ENCODE results near the gene GGT5. TPM values are rescaled to one million over a fixed set of nuclear protein-coding genes. Genes with fewer than 3 reads are reported as not detected.
"Not testable (repeated sequence)": the region's sequence is repeated elsewhere in the genome, so short reads cannot be mapped to it uniquely, and the experiment has no call there.

GGT5 gene
- total and polyA plus RNA-seq, 4 experiments from 2014 or later: not detected

- Histone ChIP-seq H3K9me3 (ENCODE audit: control insufficient read depth in 1 of 2, low read length in 2 of 2) (no peaks in the 10 kb centered on the region), H3K4me1 (ENCODE audit: insufficient read depth, low read length) (no peaks in the 10 kb centered on the region), H3K27me3 (ENCODE audit: insufficient read depth, low read length) (no peaks in the 10 kb centered on the region), H3K4me3 (ENCODE audit: low read length in 2 of 2) (no peak overlapping the region), H3K27ac (ENCODE audit: low read depth, low read length) (no peak overlapping the region), H3K36me3 (ENCODE audit: insufficient read depth, low read length) (no peaks in the 10 kb centered on the region)
- intact Hi-C loops (cut with micrococcal nuclease): no loop called here
- no peaks in the 10 kb centered on the region for H3K27me3 Mint-ChIP-seq
- H3K4me1 Mint-ChIP-seq: no peaks in the 10 kb centered on the region
- H3K4me3 Mint-ChIP-seq: no peak overlapping the region
- H3K36me3 Mint-ChIP-seq: no peaks in the 10 kb centered on the region
- POLR2A ChIA-PET (ENCODE audit: partially characterized antibody): no interaction called here
- H3K9me3 Mint-ChIP-seq: no peaks in the 10 kb centered on the region
- H3K27ac Mint-ChIP-seq: no peak overlapping the region
- CTCF ChIA-PET (ENCODE audit: partially characterized antibody): no interaction called here
- no peak for DNase-seq
Observed at GRCh38 chr22:24185001-24185500, 59.8 kb downstream of the GGT5 start.

DNA sequence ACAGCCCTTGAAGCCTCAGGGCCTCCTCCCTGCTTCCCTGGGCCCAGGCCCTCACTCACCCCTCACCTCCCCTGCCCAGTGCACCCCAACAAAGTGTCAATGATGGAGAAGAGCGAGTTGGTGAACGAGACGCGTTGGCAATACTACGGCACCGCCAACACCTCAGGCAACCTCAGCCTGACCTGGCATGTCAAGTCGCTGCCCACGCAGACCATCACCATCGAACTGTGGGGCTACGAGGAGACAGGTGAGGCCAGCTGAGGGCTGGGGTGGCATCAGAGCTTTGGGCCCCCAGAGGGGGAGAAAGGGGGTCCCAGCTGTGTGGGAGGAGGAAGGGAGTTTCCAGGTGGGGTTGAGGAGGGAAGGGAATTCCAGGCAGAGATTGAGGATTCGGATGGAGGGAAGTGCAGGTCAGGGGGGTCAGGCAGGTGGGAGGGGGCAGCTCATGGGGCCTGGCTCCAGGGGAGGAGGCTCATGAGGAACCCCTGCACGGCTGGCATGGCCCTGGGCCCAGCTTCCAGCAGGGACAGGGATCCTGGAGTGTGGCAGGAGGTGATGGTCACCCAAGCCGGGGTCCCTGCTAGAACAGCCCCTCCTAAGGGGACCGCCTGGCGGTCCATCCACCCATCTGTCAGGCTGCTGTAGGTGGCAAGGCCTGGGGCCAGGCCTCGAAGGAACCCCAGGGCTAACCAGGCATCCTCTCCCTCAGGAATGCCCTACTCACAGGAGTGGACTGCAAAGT, 60.7 kb downstream of the GGT5 start:
- no peaks in the 10 kb centered on the region for H3K9me3 ChIP-seq (ENCODE audit: control insufficient read depth in 1 of 2, low read length in 2 of 2)
- Mint-ChIP-seq H3K36me3 (peaks cover 0 to 2% of the 10 kb centered on the region in 2 donors), H3K27me3 (no peaks in the 10 kb centered on the region), H3K27ac (no peak overlapping the region), H3K4me1 (no peaks in the 10 kb centered on the region), H3K9me3 (no peaks in the 10 kb centered on the region), H3K4me3 (no peak overlapping the region)
- H3K27me3 ChIP-seq (ENCODE audit: insufficient read depth, low read length): no peaks in the 10 kb centered on the region
- intact Hi-C loops (cut with micrococcal nuclease): no loop called here
- no peak for DNase-seq
- H3K36me3 ChIP-seq (ENCODE audit: insufficient read depth, low read length): no peaks in the 10 kb centered on the region
- no peak overlapping the region for H3K4me3 ChIP-seq (ENCODE audit: low read length in 2 of 2)
- ChIA-PET POLR2A (ENCODE audit: partially characterized antibody) (no interaction called here), CTCF (ENCODE audit: partially characterized antibody) (no interaction called here)
- no peak overlapping the region for H3K27ac ChIP-seq (ENCODE audit: low read depth, low read length)
- no peaks in the 10 kb centered on the region for H3K4me1 ChIP-seq (ENCODE audit: insufficient read depth, low read length)

- no peaks in the 10 kb centered on the region for H3K4me1 Mint-ChIP-seq
- no peaks in the 10 kb centered on the region for H3K9me3 Mint-ChIP-seq
- Histone ChIP-seq H3K4me1 (ENCODE audit: insufficient read depth, low read length) (no peaks in the 10 kb centered on the region), H3K27me3 (ENCODE audit: insufficient read depth, low read length) (no peaks in the 10 kb centered on the region), H3K9me3 (ENCODE audit: control insufficient read depth in 1 of 2, low read length in 2 of 2) (no peaks in the 10 kb centered on the region), H3K27ac (ENCODE audit: low read depth, low read length) (no peak overlapping the region), H3K4me3 (ENCODE audit: low read length in 2 of 2) (no peak overlapping the region), H3K36me3 (ENCODE audit: insufficient read depth, low read length) (no peaks in the 10 kb centered on the region)
- no peak for DNase-seq
- POLR2A ChIA-PET (ENCODE audit: partially characterized antibody): no interaction called here
- CTCF ChIA-PET (ENCODE audit: partially characterized antibody): no interaction called here
- H3K27me3 Mint-ChIP-seq: no peaks in the 10 kb centered on the region
- no peak overlapping the region for H3K4me3 Mint-ChIP-seq
- peaks cover 0 to 4% of the 10 kb centered on the region in 2 donors for H3K36me3 Mint-ChIP-seq
- H3K27ac Mint-ChIP-seq: no peak overlapping the region
- intact Hi-C loops (cut with micrococcal nuclease): no loop called here
Observed at GRCh38 chr22:24183321-24184031, 61.4 kb downstream of the GGT5 start.

GRCh38 chr22:24182900-24183246, 62.0 kb downstream of the GGT5 start:
- H3K9me3 Mint-ChIP-seq; H3K36me3 ChIP-seq (ENCODE audit: insufficient read depth, low read length); H3K9me3 ChIP-seq (ENCODE audit: control insufficient read depth in 1 of 2, low read length in 2 of 2); intact Hi-C loops (cut with micrococcal nuclease); H3K4me3 ChIP-seq (ENCODE audit: low read length in 2 of 2); H3K36me3 Mint-ChIP-seq; H3K4me1 Mint-ChIP-seq; H3K27me3 ChIP-seq (ENCODE audit: insufficient read depth, low read length); H3K27ac Mint-ChIP-seq; H3K4me1 ChIP-seq (ENCODE audit: insufficient read depth, low read length); DNase-seq; H3K27me3 Mint-ChIP-seq; H3K4me3 Mint-ChIP-seq; H3K27ac ChIP-seq (ENCODE audit: low read depth, low read length): not testable (repeated sequence)
- ChIA-PET CTCF (ENCODE audit: partially characterized antibody) (interaction anchor here (1.1 kb wide), 1 partner anchor 50 kb away, joined by 4 read pairs; no protein-coding TSS in a partner anchor), POLR2A (ENCODE audit: partially characterized antibody) (interaction anchor here (1.2 kb wide), 1 partner anchor 26 kb away, joined by 4 read pairs; no protein-coding TSS in a partner anchor)

DNA sequence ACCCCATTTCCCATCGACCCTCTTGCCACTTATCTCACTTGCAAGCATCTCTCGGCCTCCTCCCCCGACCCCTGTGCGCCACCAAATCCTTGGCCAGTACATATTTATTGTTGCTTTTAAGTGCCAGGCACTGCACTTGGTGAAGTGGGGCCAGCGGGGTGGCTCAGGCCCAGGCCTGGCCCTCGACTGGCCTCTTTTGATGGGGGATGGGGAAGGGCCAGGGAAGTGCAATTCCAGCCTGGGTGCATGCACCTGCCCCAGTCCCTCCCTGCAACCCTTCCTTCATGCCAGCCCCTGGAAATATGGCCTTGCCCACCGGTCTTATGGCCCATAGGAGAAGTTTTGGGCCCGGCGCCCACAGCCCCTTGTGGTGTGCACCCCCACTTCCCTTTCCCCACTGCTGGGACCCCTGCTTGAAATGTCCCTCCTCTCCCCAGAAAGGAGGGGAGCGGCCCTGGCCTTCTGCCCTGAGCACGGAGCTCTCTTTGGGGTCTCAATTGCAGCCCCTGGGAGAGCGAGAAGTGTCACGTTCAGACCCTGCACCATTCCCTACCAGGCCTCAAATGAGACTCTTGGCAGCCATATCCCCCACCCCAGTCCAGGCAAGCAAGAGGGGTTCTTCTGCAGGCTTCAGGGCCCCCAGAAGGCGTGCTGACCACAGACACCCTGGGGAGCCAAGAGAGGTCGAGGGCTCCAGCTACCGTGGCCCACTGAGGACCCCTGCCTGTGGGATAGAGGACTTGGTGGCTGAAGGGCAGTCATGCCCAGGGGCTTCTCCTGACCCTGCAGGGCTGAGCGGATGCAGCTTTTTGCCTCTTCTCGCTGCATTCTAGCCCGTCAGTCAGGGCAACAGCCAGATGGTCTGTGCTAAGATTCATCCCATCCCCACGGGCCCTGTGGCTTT, 62.6 kb downstream of the GGT5 start:
- Mint-ChIP-seq H3K4me1 (no peaks in the 10 kb centered on the region), H3K27me3 (no peaks in the 10 kb centered on the region), H3K27ac (peak overlapping the region in 2 of 7 donors; percentile 16 to 42), H3K4me3 (no peak overlapping the region), H3K36me3 (peaks cover 0 to 6% of the 10 kb centered on the region in 2 donors), H3K9me3 (no peaks in the 10 kb centered on the region)
- no peaks in the 10 kb centered on the region for H3K9me3 ChIP-seq (ENCODE audit: control insufficient read depth in 1 of 2, low read length in 2 of 2)
- H3K27ac ChIP-seq (ENCODE audit: low read depth, low read length): no peak overlapping the region
- ChIA-PET POLR2A (ENCODE audit: partially characterized antibody) (interaction anchor here (1.2 kb wide), 1 partner anchor 25 kb away, joined by 4 read pairs; no protein-coding TSS in a partner anchor), CTCF (ENCODE audit: partially characterized antibody) (interaction anchor here (1.1 kb wide), 1 partner anchor 49 kb away, joined by 4 read pairs; no protein-coding TSS in a partner anchor)
- no peaks in the 10 kb centered on the region for H3K27me3 ChIP-seq (ENCODE audit: insufficient read depth, low read length)
- H3K36me3 ChIP-seq (ENCODE audit: insufficient read depth, low read length): no peaks in the 10 kb centered on the region
- no peaks in the 10 kb centered on the region for H3K4me1 ChIP-seq (ENCODE audit: insufficient read depth, low read length)
- no peak for DNase-seq
- no peak overlapping the region for H3K4me3 ChIP-seq (ENCODE audit: low read length in 2 of 2)
- intact Hi-C loops (cut with micrococcal nuclease): no loop called here

- Histone ChIP-seq H3K36me3 (ENCODE audit: insufficient read depth, low read length) (peaks cover 5% of the 10 kb centered on the region), H3K27ac (ENCODE audit: low read depth, low read length) (no peak within 1 kb of the TSS), H3K9me3 (ENCODE audit: control insufficient read depth in 1 of 2, low read length in 2 of 2) (no peaks in the 10 kb centered on the region), H3K4me3 (ENCODE audit: low read length in 2 of 2) (no peak within 1 kb of the TSS), H3K4me1 (ENCODE audit: insufficient read depth, low read length) (no peaks in the 10 kb centered on the region), H3K27me3 (ENCODE audit: insufficient read depth, low read length) (no peaks in the 10 kb centered on the region)
- Mint-ChIP-seq H3K4me3 (no peak within 1 kb of the TSS), H3K4me1 (no peaks in the 10 kb centered on the region), H3K9me3 (no peaks in the 10 kb centered on the region), H3K36me3 (peaks cover 0 to 10% of the 10 kb centered on the region in 2 donors), H3K27me3 (no peaks in the 10 kb centered on the region), H3K27ac (peak within 1 kb of the TSS in 2 of 7 donors; percentile 16 to 42)
- no peak for DNase-seq
- ChIA-PET CTCF (ENCODE audit: partially characterized antibody) (interaction anchor here (1.6 to 3.0 kb wide), 2 partner anchors 9 to 48 kb away, joined by 3 to 11 read pairs; no protein-coding TSS in a partner anchor), POLR2A (ENCODE audit: partially characterized antibody) (interaction anchor here (1.1 to 1.8 kb wide), 3 partner anchors 24 to 27 kb away, joined by 3 to 4 read pairs (median 3); no protein-coding TSS in a partner anchor)
- intact Hi-C loops (cut with micrococcal nuclease): no loop called here
Observed at GRCh38 chr22:24181088-24181995, 63.5 kb downstream of the GGT5 start, which contains the start of gene SUSD2. TSS of gene SUSD2 (plus strand) at chr22:24181487. CDS start at chr22:24181520, 33 bp downstream.
